Stimulated activated CD8-positive, alpha-beta memory T cell treated with anti-CD3 and anti-CD28 coated beads, Interleukin-2, amount 100 ng/mL, for 48 hours (primary cell): Measurements from ENCODE around the gene SF3A1.

ENCODE experiments used
- DNase-seq, 2 donors: peaks; one replicate each; pipeline ENCODE4 v3.0.0-alpha.2; 2020; ENCODE audit warnings: low read depth in 2 of 2

The SF3A1 gene

GRCh38 chr22:30325724-30326254 is 30.9 kb downstream of the SF3A1 start:
- no peak for DNase-seq

- no peak for DNase-seq
These were observed 31.5 kb downstream of the SF3A1 start for GRCh38 chr22:30325065-30325720.

- no peak for DNase-seq
These were observed 32.5 kb downstream of the SF3A1 start for GRCh38 chr22:30324014-30324730.

GRCh38 chr22:30323246-30323645 is 33.4 kb downstream of the SF3A1 start:
- no peak for DNase-seq

DNA sequence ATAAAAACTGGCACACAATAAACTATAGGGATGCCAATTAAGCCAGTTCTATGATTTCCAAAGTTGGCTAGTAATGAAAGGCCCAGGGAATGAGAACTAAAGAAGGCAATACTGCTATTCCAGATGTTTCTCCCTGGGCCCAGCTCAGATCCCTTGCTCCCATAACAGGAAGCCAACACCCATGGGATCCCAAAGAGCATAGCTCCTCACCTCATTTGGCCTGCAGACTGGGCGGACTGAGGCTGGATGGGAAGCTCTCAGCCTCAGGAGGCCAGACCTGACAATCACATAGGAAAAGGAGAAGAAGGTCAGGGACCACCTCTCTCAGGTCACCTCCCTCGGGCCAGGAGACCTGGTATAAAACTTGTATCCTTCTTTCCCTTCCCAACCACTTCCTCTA is 35.2 kb downstream of the SF3A1 start:
- DNase-seq: no peak

- no peak for DNase-seq
These were observed 36.6 kb downstream of the SF3A1 start for GRCh38 chr22:30320021-30320556.

DNA sequence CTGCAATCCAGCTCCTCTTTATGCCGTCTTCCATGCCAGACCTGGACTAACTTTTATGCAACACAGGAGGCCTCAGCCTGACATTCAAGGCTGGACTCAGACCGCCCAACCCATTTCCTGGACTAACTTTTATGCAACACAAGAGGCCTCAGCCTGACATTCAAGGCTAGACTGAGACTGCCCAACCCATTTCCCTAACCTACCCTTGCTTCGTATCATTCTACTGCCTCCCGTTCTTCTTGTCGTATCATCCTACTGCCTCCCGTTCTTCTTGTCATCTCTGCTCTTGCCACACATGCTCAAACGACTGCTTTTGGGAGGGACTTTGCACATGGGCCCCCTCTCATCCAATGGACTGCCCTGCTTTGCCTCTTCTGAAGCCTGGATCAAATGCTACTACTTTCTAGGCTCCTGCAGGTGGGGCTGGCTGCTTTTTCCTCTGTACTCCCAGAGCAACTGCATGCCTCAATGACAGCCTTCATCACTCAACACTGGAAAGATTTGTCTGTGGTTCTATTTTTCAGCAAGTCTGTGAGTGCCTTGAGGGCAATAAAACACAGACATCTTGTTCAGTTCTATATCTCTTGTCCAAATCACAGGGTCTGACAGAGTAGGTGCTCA is 37.8 kb downstream of the SF3A1 start:
- no peak for DNase-seq

GRCh38 chr22:30317778-30318177 is 38.9 kb downstream of the SF3A1 start:
- DNase-seq: no peak

DNA sequence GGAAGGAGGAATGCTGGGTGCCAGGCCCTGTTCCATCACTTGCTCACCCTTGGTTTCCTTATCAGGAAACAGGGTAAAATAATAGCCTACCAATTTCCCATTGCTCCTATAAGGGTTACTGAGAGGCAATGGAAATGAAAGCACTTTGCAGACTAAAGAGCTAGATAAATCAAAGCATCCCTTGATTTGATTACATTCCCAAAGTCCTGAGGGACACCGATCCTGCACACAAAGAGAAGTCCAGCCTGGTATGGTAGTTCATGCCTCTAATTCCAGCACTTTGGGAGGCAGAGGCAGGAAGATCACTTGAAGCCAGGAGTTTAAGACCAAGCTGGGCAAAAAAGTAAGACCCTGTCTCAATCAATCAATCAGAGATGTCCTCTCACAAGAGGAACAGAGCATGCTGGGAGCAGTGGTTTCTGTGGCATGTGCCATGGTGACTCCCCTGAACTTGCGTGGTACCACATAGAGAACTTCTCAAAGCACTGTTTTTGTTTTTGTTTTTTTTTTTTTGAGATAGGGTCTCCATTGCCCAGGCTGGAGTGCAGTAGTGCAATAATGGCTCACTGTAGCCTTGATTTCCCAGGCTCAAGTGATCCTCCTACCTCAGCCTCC is 40.6 kb downstream of the SF3A1 start:
- no peak for DNase-seq

DNA sequence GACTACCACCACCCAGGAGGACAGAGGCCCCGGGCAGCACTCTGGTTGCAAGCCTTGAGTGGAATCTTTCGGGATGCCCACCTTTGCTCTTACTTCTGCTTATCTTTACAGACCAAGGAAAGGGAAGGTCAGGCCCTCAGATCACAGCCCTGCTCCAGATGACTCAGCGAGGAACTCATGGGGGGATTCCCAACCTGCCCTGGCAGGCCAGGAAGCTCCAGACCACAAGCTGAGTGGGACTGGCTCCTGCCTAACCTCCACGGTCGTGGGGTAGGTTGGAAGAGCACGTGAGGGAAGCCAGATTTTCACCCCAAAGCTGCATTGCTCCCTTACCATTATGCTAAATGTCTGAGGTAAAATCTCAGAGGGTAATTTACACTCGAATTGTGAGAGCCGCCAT is 41.8 kb downstream of the SF3A1 start:
- DNase-seq: peak in 1 of 2 donors; percentile 36

- no peak for DNase-seq
These were observed 42.9 kb downstream of the SF3A1 start for GRCh38 chr22:30313527-30314363.

DNA sequence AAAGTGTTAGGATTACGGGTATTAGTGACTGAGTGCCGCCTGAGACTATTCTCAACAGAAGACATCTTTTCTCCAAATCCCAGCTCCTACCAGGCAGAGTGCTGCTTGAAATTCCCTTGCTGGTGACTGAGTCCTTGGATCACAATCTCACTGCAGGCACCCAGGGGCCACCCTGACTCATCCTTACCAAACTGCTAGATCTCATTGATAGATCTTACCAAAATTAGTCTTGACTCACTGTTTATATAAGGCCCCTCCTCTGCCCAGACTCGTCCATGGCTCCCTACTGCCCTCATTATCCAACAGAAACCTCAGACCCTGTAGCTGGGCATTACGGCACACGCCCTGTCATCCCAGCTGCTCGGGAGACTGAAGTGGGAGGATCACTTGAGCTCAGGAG is 44.6 kb downstream of the SF3A1 start:
- no peak for DNase-seq

DNA sequence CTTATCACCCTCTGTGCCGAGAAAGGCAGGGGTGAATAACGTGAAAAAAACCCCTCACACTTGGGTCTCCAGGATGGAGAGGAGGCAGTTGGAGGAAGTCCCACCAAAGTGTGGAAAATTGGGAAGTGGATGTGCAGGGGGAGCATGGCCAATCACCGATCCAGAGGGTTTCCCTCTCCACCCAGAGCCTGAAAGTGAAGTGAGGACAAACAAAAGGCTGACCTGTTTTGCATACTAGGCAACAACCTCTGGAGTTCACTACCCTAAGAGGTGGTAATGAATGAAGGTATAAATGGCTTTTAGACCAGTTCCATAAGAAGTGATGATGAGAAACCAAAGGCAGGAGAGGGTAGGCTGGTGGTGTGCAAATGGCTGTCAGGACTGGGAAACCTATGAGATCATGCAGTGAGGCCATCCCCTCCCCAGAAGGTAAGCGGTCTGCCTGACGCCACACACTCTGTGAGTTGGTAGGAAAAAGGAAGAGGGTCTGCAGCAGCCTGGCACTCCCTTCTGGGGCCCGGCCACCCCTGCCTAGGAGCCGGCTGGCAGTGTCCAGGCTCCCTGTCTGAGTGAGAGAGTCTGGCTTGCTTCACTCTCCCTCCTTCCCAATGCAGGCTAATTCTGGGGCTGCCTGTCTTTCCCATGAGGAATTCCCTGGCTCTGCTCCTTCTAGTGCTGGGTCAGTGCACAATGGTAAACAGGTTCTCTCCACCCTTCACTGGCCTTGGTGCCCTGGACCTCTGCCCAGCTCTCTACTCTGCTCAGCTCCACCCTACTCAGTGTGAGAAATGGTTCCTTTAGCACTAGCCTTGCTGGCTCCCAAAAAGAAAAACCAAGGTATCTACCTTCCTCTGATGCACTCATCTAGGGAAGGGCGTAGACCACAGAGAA is 45.6 kb downstream of the SF3A1 start:
- no peak for DNase-seq

DNA sequence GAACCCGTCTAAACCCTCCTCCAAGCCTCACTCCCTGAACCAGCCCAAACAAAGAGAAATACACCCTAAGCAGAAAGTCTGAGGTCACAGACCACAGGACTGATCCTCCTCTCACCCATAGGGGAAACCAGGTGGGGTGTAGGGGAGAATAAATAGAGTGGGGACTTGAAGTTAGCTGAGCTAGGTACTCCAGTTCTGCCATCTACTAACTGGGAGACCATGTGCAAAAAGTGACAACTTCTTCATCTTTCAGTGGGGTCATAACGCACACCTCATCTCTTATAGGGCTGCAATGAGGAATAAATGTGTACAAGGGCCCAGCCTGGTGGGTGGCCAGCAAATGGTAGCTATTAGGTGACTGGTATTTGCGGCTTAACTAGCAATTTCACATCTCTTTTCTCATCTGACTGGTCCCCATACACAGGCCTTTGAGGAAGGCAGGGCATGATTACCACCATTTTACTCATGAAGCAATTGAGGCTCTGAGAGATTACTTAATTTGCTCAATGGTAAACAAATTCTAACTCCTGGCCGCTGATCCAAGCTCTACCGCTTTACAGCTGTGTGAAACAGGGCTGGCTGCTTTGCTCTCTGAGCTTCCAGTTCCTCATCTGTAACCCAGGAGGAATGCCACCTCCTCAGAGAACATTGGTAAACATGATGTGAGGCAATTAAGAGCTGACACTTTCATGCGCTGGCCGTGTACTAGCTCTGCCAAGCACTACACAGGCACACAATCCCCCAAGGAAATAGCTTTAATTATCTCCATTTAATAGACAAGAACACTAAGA is 46.5 kb downstream of the SF3A1 start:
- no peak for DNase-seq

DNA sequence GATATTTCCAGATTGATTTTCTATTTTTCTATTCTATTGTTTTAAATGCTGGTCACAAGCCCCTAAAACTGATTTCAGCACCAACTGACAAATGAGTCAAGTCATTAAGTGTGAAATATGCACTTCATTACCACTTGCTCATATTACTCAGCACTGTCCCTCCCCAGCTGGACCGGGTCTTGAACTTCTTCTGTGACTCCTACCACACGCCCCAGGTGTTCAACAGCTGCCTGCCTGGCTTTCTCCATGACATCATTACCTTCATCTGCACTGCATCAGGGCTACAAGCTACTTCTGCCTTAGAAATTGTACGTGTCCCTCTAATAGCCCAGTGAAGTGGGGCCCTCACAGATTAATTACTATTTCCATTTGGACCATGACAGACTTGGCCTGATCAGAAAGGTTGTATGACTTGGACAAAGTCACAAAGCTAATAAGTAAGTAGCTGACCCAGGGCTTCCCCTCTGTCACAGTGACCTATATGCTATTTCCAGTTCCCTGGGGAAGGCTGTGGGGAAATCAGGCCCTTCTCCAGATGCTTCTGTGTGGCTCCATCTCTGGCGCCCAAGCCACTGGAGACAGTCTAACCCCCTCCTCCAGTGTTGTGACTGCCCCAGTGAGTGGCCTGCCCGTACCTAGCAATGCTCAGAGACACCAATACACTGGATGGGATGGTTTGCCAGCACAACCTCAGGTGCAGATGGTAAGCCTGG is 48.0 kb downstream of the SF3A1 start:
- no peak for DNase-seq

GRCh38 chr22:30308093-30308492 is 48.6 kb downstream of the SF3A1 start:
- no peak for DNase-seq

DNA sequence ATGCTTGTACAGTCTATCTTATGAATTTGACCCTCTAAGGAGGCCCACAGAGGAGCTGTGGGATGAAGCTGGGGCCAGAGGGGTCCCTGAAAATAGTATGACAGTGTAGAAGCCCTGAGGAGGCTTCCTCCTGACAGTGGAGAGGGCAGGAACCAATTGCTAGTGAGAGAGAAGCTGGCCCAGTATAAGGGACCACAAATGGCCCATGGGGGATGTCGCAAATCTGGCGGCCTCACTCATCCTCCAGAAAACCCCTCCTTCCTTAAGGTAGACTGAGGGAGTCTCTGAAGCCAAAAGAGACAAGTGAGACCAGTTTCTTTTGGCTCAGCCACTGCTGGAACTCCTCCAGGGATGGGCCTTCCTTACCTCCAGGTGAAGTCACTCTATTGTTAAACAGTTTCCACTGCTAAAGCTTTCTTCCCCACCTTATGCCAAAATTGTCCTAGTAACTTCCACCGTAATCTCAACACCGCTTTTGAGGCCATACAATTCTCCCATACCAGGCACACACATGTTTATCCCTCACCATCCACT is 49.6 kb downstream of the SF3A1 start:
- no peak for DNase-seq

GRCh38 chr22:30306627-30307011 is 50.1 kb downstream of the SF3A1 start:
- DNase-seq: no peak
